ENCODE data around the gene PRR22.

GRCh38 chr19:5818594-5818993 is 34.0 kb upstream of the PRR22 start:
- TF ChIP-seq ZNF274 (IDR thresholded peaks at IDR 0.05; ENCODE audit: low read depth, low read length) (no peak), YY1 (IDR thresholded peaks at IDR 0.05; ENCODE audit: insufficient read depth, insufficient read length) (no peak), SUZ12 (IDR thresholded peaks at IDR 0.05; ENCODE audit: extremely low read depth, insufficient read depth, insufficient read length) (no peak)
